ENCODE measurements around the gene PAOX. TPM values are rescaled to one million over a fixed set of nuclear protein-coding genes. Genes with fewer than 3 reads are reported as not detected.
"Not testable (repeated sequence)": the region's sequence is repeated elsewhere in the genome, so short reads cannot be mapped to it uniquely, and the experiment has no call there.

The PAOX gene
- polyA plus RNA-seq, 2 donors = 11.5 to 16.1 TPM

DNA sequence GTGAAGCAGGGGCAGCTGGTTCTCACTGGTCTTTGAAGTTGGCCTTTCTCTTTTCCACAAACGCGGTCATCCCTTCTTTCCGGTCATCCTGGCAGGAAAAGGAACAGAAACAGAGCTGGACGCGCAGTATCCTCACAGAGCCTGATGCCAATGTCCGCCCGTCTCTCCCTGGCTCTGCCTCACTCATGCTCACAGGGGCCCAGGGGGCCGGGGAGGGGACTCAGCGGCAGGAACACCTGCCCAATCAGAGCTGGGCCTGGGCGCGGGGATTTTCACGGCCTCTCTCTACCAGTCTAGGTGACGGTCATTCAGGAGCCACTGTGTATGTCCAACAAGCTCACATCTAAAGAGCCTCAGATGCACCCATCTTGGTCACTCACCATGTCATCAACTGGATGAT, 16.2 kb upstream of the PAOX start:
- Histone ChIP-seq H3K27ac (ENCODE audit: low read depth in 2 of 2, low read length in 1 of 2) (no peak overlapping the region), H3K36me3 (ENCODE audit: control insufficient read depth in 2 of 2, insufficient read depth in 2 of 2, low read length in 1 of 2) (peaks cover 5 to 34% of the 10 kb centered on the region in 2 donors), H3K9me3 (ENCODE audit: control insufficient read depth in 2 of 2, insufficient read depth in 1 of 2, low read depth in 1 of 2, low read length in 1 of 2) (no peaks in the 10 kb centered on the region), H3K4me1 (ENCODE audit: control insufficient read depth in 2 of 2, insufficient read depth in 2 of 2, low read length in 1 of 2) (peaks cover 0 to 15% of the 10 kb centered on the region in 2 donors), H3K4me3 (ENCODE audit: low read depth in 1 of 2, low read length in 2 of 2) (no peak overlapping the region), H3K27me3 (ENCODE audit: control insufficient read depth in 1 of 2, insufficient read depth in 2 of 2, low read length in 2 of 2) (no peaks in the 10 kb centered on the region)
- 91 to 97% methylated on average over 13 of the region's 13 CpGs for WGBS, 2 donors

DNA sequence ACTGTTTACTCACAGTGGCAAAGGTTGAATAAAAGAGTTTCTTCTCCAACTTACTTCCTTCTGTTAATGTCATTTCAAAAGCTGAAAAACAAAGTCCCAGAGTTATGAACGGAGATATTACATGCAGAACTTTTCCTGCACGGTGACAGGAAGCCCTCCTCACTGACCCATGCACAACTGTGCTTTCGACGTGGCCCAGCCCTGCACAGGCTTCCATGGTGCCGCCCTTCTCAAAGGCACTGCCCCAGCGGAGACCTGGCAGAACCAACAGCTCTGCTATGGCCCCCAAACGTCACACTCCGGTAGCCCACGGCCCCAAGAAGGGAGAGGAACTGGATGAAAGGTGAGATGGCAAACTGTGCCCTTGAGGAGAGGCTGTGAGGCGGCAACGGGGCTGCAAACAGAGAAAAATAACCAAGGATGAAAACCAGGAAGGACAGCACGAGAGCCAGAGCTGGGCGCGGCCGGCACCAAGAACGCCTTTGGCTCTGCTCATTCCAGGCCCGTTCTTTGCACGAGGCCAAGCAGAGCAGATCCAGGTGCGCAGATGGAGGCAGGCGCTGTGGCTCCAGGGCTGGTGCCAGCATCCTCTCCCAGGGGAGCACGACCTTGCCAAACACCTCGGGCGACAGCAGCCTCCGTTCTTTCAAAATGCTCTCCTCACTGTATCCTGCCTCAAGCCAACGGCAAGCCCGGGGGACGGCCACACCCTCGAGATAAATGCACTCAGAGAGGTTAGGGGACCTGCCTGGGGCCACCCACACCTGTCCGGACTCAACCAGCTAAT, 14.2 kb upstream of the PAOX start:
- Histone ChIP-seq H3K4me3 (ENCODE audit: low read depth in 1 of 2, low read length in 2 of 2) (peak overlapping the region in 1 of 2 donors; percentile 5), H3K27ac (ENCODE audit: low read depth in 2 of 2, low read length in 1 of 2) (peak overlapping the region; percentile 65 to 81), H3K36me3 (ENCODE audit: control insufficient read depth in 2 of 2, insufficient read depth in 2 of 2, low read length in 1 of 2) (peaks cover 5 to 48% of the 10 kb centered on the region in 2 donors), H3K4me1 (ENCODE audit: control insufficient read depth in 2 of 2, insufficient read depth in 2 of 2, low read length in 1 of 2) (peaks cover 0 to 15% of the 10 kb centered on the region in 2 donors), H3K9me3 (ENCODE audit: control insufficient read depth in 2 of 2, insufficient read depth in 1 of 2, low read depth in 1 of 2, low read length in 1 of 2) (no peaks in the 10 kb centered on the region), H3K27me3 (ENCODE audit: control insufficient read depth in 1 of 2, insufficient read depth in 2 of 2, low read length in 2 of 2) (no peaks in the 10 kb centered on the region)
- 58 to 62% methylated on average over 29 of the region's 29 CpGs for WGBS, 2 donors

DNA sequence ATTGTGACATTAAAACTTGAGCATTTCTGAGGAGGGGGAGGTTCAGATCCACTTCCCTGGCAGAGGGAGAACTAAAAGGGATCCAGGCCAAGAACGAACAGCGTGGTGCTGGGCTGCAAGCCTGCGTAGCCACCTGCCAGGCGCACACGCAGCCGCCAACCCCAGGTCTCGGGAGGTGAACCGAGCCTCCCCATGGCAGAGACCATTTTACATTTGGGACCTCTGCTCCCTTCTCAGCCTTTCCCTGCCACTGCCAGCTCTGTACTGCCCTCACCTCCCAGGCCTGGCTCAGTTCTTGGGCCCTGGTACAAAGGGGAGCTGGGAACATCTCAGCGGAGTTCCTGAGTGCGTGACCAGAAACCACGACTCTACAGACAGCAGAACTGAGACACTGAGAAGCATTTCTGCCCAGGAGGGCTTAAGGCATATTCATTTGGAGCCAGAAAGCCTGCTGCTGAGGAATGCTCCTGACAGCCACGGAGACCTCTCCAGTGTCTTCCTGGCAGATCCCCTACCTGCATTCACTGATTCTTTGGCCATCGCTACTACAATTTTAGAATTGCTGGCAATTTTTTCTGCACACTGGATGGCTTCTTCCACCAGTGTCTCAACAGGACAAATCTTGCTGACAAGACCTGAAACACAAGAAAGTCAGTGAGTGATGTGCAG, 13.5 kb upstream of the PAOX start:
- Histone ChIP-seq H3K36me3 (ENCODE audit: control insufficient read depth in 2 of 2, insufficient read depth in 2 of 2, low read length in 1 of 2) (peaks cover 10 to 56% of the 10 kb centered on the region in 2 donors), H3K4me1 (ENCODE audit: control insufficient read depth in 2 of 2, insufficient read depth in 2 of 2, low read length in 1 of 2) (peaks cover 3 to 11% of the 10 kb centered on the region in 2 donors), H3K27ac (ENCODE audit: low read depth in 2 of 2, low read length in 1 of 2) (peak overlapping the region in 1 of 2 donors; percentile 65), H3K9me3 (ENCODE audit: control insufficient read depth in 2 of 2, insufficient read depth in 1 of 2, low read depth in 1 of 2, low read length in 1 of 2) (no peaks in the 10 kb centered on the region), H3K4me3 (ENCODE audit: low read depth in 1 of 2, low read length in 2 of 2) (no peak overlapping the region), H3K27me3 (ENCODE audit: control insufficient read depth in 1 of 2, insufficient read depth in 2 of 2, low read length in 2 of 2) (no peaks in the 10 kb centered on the region)
- 59 to 71% methylated on average over 13 of the region's 13 CpGs for WGBS, 2 donors

DNA sequence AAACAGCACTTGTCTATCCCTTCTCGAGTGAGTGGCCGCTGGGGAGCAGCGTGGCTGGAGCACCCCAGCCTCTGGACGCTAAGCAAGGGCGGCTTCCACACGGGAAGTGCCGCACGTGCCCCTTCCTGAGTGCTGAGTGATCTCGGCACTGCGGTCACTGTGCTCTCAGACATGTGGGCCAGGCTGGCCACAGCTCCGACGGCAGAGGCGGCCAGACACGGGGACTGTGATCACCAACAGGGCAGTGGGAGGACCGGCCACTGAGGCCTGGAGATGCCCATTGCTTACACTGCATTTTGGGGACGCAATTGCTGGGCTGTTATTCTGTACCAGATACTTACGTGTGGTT, 13.0 kb upstream of the PAOX start:
- WGBS, 2 donors = 84% methylated on average over 17 of the region's 17 CpGs
- H3K36me3 ChIP-seq (ENCODE audit: control insufficient read depth in 2 of 2, insufficient read depth in 2 of 2, low read length in 1 of 2) = peaks cover 10 to 58% of the 10 kb centered on the region in 2 donors

DNA sequence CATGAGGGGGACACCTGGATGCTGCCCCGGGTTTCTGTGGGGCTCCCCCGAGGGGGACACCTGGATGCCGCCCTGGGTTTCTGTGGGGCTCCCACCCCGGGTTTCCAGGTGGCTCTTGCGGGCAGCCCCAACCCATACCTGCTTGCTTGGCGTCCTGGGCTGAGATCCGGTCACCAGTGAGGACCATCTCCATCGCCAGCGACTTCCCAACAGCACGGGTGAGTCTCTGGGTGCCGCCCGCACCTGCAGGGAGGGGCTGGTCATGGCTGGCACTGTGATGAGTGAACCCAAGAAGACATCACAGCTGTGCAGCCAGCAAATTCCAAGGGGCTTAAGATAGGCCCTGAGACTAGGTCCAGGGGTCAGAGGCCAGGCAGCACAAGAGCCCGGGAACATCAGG, 12.3 kb upstream of the PAOX start:
- no peak overlapping the region for H3K4me3 ChIP-seq (ENCODE audit: low read depth in 1 of 2, low read length in 2 of 2)
- peaks cover 6 to 11% of the 10 kb centered on the region in 2 donors for H3K4me1 ChIP-seq (ENCODE audit: control insufficient read depth in 2 of 2, insufficient read depth in 2 of 2, low read length in 1 of 2)
- no peaks in the 10 kb centered on the region for H3K27me3 ChIP-seq (ENCODE audit: control insufficient read depth in 1 of 2, insufficient read depth in 2 of 2, low read length in 2 of 2)
- no peak overlapping the region for H3K27ac ChIP-seq (ENCODE audit: low read depth in 2 of 2, low read length in 1 of 2)
- peaks cover 10 to 58% of the 10 kb centered on the region in 2 donors for H3K36me3 ChIP-seq (ENCODE audit: control insufficient read depth in 2 of 2, insufficient read depth in 2 of 2, low read length in 1 of 2)
- no peaks in the 10 kb centered on the region for H3K9me3 ChIP-seq (ENCODE audit: control insufficient read depth in 2 of 2, insufficient read depth in 1 of 2, low read depth in 1 of 2, low read length in 1 of 2)
- WGBS, 2 donors = 93 to 94% methylated on average over 13 of the region's 13 CpGs

More for the DNA sequence above, 13.0 kb upstream of the PAOX start:
- Histone ChIP-seq H3K4me1 (ENCODE audit: control insufficient read depth in 2 of 2, insufficient read depth in 2 of 2, low read length in 1 of 2) (peaks cover 3 to 11% of the 10 kb centered on the region in 2 donors), H3K27me3 (ENCODE audit: control insufficient read depth in 1 of 2, insufficient read depth in 2 of 2, low read length in 2 of 2) (no peaks in the 10 kb centered on the region), H3K9me3 (ENCODE audit: control insufficient read depth in 2 of 2, insufficient read depth in 1 of 2, low read depth in 1 of 2, low read length in 1 of 2) (no peaks in the 10 kb centered on the region), H3K4me3 (ENCODE audit: low read depth in 1 of 2, low read length in 2 of 2) (no peak overlapping the region), H3K27ac (ENCODE audit: low read depth in 2 of 2, low read length in 1 of 2) (no peak overlapping the region)

DNA sequence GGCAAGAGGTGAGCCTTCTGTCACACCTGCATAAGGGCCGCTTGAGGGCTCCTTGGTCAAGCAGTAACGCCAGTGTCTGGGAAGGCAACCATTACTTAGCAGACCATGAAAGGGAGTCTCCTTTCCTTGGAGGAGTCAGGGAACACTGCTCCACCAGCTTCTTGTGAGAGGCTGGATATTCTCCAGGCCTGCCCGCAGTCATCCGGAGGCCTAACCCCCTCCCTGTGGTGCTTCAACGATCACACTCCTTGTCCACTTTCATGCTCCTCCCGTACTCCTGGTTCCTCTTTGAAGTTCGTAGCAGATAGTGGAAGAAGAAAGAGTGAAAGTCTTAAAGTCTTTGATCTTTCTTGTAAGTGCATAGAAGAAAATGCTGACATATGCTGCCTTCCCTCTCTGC, 11.6 kb upstream of the PAOX start:
- 90 to 100% methylated on average over 2 to 5 of the region's 7 CpGs for WGBS, 2 donors
- H3K9me3 ChIP-seq (ENCODE audit: control insufficient read depth in 2 of 2, insufficient read depth in 1 of 2, low read depth in 1 of 2, low read length in 1 of 2); H3K4me3 ChIP-seq (ENCODE audit: low read depth in 1 of 2, low read length in 2 of 2); H3K27me3 ChIP-seq (ENCODE audit: control insufficient read depth in 1 of 2, insufficient read depth in 2 of 2, low read length in 2 of 2); H3K27ac ChIP-seq (ENCODE audit: low read depth in 2 of 2, low read length in 1 of 2): not testable (repeated sequence)
- H3K36me3 ChIP-seq (ENCODE audit: control insufficient read depth in 2 of 2, insufficient read depth in 2 of 2, low read length in 1 of 2) = peaks cover 10 to 54% of the 10 kb centered on the region in 2 donors
- H3K4me1 ChIP-seq (ENCODE audit: control insufficient read depth in 2 of 2, insufficient read depth in 2 of 2, low read length in 1 of 2) = peaks cover 7 to 11% of the 10 kb centered on the region in 2 donors

DNA sequence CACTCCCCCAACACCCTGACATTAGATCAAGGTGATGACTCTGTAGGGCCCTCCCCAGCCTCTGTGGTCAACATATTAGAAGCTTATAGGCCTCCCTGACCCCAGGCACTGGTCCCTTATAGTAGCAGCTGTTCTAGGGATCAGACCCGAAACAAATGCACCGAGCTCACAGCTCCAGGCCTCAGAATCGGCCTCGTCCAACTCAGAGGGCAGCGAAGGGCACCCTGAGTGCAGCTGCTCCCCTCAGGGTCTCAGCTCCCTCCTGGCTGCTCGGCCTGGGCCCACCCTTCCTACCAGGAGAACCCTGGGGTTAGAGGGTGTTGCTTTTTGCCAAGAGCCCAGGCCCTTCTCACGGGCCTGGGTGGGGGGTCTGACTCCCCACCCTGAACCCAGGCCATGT, 10.9 kb upstream of the PAOX start:
- peaks cover 10 to 48% of the 10 kb centered on the region in 2 donors for H3K36me3 ChIP-seq (ENCODE audit: control insufficient read depth in 2 of 2, insufficient read depth in 2 of 2, low read length in 1 of 2)
- H3K4me1 ChIP-seq (ENCODE audit: control insufficient read depth in 2 of 2, insufficient read depth in 2 of 2, low read length in 1 of 2) = peaks cover 10 to 11% of the 10 kb centered on the region in 2 donors
- 92 to 93% methylated on average over 7 of the region's 7 CpGs for WGBS, 2 donors
- H3K27ac ChIP-seq (ENCODE audit: low read depth in 2 of 2, low read length in 1 of 2) = no peak overlapping the region
- no peaks in the 10 kb centered on the region for H3K9me3 ChIP-seq (ENCODE audit: control insufficient read depth in 2 of 2, insufficient read depth in 1 of 2, low read depth in 1 of 2, low read length in 1 of 2)
- H3K4me3 ChIP-seq (ENCODE audit: low read depth in 1 of 2, low read length in 2 of 2) = no peak overlapping the region
- H3K27me3 ChIP-seq (ENCODE audit: control insufficient read depth in 1 of 2, insufficient read depth in 2 of 2, low read length in 2 of 2) = no peaks in the 10 kb centered on the region

DNA sequence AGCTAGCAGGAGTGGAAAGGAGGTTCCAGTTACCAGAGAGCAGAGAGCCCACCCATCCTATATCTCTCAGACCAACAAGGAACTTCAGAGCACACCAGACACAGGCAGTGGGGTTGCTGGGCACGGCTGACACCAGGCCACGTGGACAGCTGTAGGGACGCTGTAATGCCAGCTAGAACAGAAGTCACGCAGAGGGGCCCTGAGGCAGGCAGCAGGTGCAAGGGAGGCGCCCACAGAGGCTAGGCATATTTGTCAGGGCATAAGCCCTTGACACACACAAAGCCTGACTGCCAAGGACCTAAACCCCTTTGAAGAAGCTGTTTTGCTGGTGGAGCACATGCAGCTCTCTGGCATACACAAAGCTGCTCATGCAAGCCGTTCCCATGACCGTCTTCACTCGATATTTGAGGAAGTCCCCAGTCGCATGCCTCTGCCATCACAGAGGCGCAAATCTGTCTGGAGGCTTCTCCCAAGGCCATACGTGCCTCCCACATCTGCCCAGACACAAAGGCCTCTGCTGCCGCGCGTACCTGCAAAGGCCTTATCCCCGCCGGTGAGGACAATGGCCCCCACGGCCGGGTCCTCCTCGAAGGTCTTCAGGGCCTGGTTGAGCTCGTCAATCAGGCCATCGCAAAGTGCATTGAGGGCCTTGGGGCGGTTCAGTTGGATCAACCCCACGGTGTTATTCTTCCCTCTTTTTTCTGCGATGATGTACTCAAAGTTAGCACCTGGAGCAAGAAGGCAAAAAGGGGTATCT, 8.9 kb upstream of the PAOX start:
- WGBS, 2 donors = 91% methylated on average over 24 of the region's 24 CpGs
- Histone ChIP-seq H3K4me1 (ENCODE audit: control insufficient read depth in 2 of 2, insufficient read depth in 2 of 2, low read length in 1 of 2) (peaks cover 8 to 10% of the 10 kb centered on the region in 2 donors), H3K9me3 (ENCODE audit: control insufficient read depth in 2 of 2, insufficient read depth in 1 of 2, low read depth in 1 of 2, low read length in 1 of 2) (no peaks in the 10 kb centered on the region), H3K27me3 (ENCODE audit: control insufficient read depth in 1 of 2, insufficient read depth in 2 of 2, low read length in 2 of 2) (no peaks in the 10 kb centered on the region), H3K4me3 (ENCODE audit: low read depth in 1 of 2, low read length in 2 of 2) (no peak overlapping the region), H3K36me3 (ENCODE audit: control insufficient read depth in 2 of 2, insufficient read depth in 2 of 2, low read length in 1 of 2) (peaks cover 10 to 42% of the 10 kb centered on the region in 2 donors), H3K27ac (ENCODE audit: low read depth in 2 of 2, low read length in 1 of 2) (no peak overlapping the region)

DNA sequence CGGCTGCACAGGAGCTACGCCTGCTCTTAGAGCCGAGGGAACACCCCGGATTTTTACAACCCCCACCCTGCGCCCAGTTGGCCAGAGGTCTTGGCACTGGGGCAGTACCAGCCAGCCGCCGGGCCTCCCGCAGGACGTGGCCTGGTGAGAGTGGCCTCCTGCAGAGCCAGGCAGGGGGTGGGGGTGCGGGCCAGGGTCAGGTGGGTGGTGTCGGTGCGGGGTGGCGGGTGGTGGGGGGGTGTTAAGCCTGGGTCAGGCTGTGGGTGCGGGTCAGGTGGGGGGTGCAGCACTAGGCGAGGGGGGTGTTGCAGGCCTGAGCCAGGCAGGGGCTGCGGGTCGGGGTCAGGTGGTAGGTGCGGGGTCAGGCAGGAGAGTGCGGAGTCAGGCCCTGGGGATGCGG, 6.6 kb upstream of the PAOX start:
- H3K9me3 ChIP-seq (ENCODE audit: control insufficient read depth in 2 of 2, insufficient read depth in 1 of 2, low read depth in 1 of 2, low read length in 1 of 2) = no peaks in the 10 kb centered on the region
- H3K27me3 ChIP-seq (ENCODE audit: control insufficient read depth in 1 of 2, insufficient read depth in 2 of 2, low read length in 2 of 2) = no peaks in the 10 kb centered on the region
- H3K27ac ChIP-seq (ENCODE audit: low read depth in 2 of 2, low read length in 1 of 2) = no peak overlapping the region
- peak overlapping the region; percentile 39 to 75 for H3K4me3 ChIP-seq (ENCODE audit: low read depth in 1 of 2, low read length in 2 of 2)
- peaks cover 2 to 10% of the 10 kb centered on the region in 2 donors for H3K4me1 ChIP-seq (ENCODE audit: control insufficient read depth in 2 of 2, insufficient read depth in 2 of 2, low read length in 1 of 2)
- WGBS, 2 donors = 27 to 34% methylated on average over 20 of the region's 20 CpGs
- peaks cover 4 to 25% of the 10 kb centered on the region in 2 donors for H3K36me3 ChIP-seq (ENCODE audit: control insufficient read depth in 2 of 2, insufficient read depth in 2 of 2, low read length in 1 of 2)
